HCEC 1CT (cell line): ENCODE data around the gene MLLT3.
"Not testable (repeated sequence)": the region's sequence is repeated elsewhere in the genome, so short reads cannot be mapped to it uniquely, and the experiment has no call there.

Experiments used
- DNase-seq: peaks from one replicate; pipeline ENCODE4 v3.0.0-alpha.2; 2017

The MLLT3 gene

GRCh38 chr9:20622330-20623020 lies at the start of gene MLLT3:
Gene MLLT3 (minus strand): TSS chr9:20622499.
- peak; percentile 97 for DNase-seq

- DNase-seq: no peak
Measured at GRCh38 chr9:20671635-20672034, 49.3 kb upstream of the MLLT3 start.

GRCh38 chr9:20670395-20670794 lies 48.1 kb upstream of the MLLT3 start:
- no peak for DNase-seq

- DNase-seq: no peak
Measured at GRCh38 chr9:20664501-20664900, 42.2 kb upstream of the MLLT3 start.

- DNase-seq: no peak
Measured at GRCh38 chr9:20663133-20663532, 40.8 kb upstream of the MLLT3 start.

- DNase-seq: no peak
Measured at GRCh38 chr9:20662156-20662555, 39.9 kb upstream of the MLLT3 start.

GRCh38 chr9:20659474-20659967 lies 37.2 kb upstream of the MLLT3 start:
- no peak for DNase-seq

- no peak for DNase-seq
Measured at GRCh38 chr9:20658677-20659473, 36.6 kb upstream of the MLLT3 start.

- not testable (repeated sequence) for DNase-seq
Measured at GRCh38 chr9:20658246-20658667, 36.0 kb upstream of the MLLT3 start.

- no peak for DNase-seq
Measured at GRCh38 chr9:20651939-20652338, 29.6 kb upstream of the MLLT3 start.

GRCh38 chr9:20650750-20651299 lies 28.5 kb upstream of the MLLT3 start:
- DNase-seq: no peak

- DNase-seq: no peak
Measured at GRCh38 chr9:20650313-20650712, 28.0 kb upstream of the MLLT3 start.

GRCh38 chr9:20649381-20649780 lies 27.1 kb upstream of the MLLT3 start:
- DNase-seq: no peak

GRCh38 chr9:20646656-20647055 lies 24.4 kb upstream of the MLLT3 start:
- DNase-seq: no peak

- no peak for DNase-seq
Measured at GRCh38 chr9:20643660-20644059, 21.4 kb upstream of the MLLT3 start.

GRCh38 chr9:20642045-20642444 lies 19.7 kb upstream of the MLLT3 start:
- DNase-seq: no peak

- no peak for DNase-seq
Measured at GRCh38 chr9:20640331-20641187, 18.3 kb upstream of the MLLT3 start.

- no peak for DNase-seq
Measured at GRCh38 chr9:20636888-20637440, 14.7 kb upstream of the MLLT3 start.

- no peak for DNase-seq
Measured at GRCh38 chr9:20634895-20635294, 12.6 kb upstream of the MLLT3 start.

- DNase-seq: no peak
Measured at GRCh38 chr9:20632705-20633104, 10.4 kb upstream of the MLLT3 start.

- no peak for DNase-seq
Measured at GRCh38 chr9:20630241-20630943, 8.1 kb upstream of the MLLT3 start.

GRCh38 chr9:20625003-20625349 lies 2.7 kb upstream of the MLLT3 start:
- no peak for DNase-seq
